ENCODE data around the gene TUBG2. TPM values are rescaled to one million over a fixed set of nuclear protein-coding genes. Genes with fewer than 3 reads are reported as not detected.

Gene TUBG2
- total RNA-seq, 1 donor from 2014 or later: 5.3 TPM

- H3K27me3 ChIP-seq (ENCODE audit: control insufficient read depth, insufficient read depth, low read length): no peaks in the 10 kb centered on the region
- DNase-seq (ENCODE audit: low read depth) (no peak), FAIRE-seq (no peak)
- H3K36me3 ChIP-seq (ENCODE audit: control insufficient read depth, insufficient read depth, low read length): peaks cover 10% of the 10 kb centered on the region
- no peak overlapping the region for H3K4me3 ChIP-seq (ENCODE audit: low read depth, low read length)
- TF ChIP-seq CTCF (IDR thresholded peaks at IDR 0.05; ENCODE audit: insufficient read depth, low read length, severe bottlenecking): no peak
These were observed 40.3 kb downstream of the TUBG2 start for GRCh38 chr17:42699415-42699740.

- peaks cover 17% of the 10 kb centered on the region for H3K36me3 ChIP-seq (ENCODE audit: control insufficient read depth, insufficient read depth, low read length)
- FAIRE-seq: no peak
- DNase-seq (ENCODE audit: low read depth): no peak
These were observed 41.7 kb downstream of the TUBG2 start for GRCh38 chr17:42700586-42701289.

GRCh38 chr17:42702446-42702845 lies 43.4 kb downstream of the TUBG2 start:
- no peak for TF ChIP-seq CTCF (IDR thresholded peaks at IDR 0.05; ENCODE audit: insufficient read depth, low read length, severe bottlenecking)
- no peaks in the 10 kb centered on the region for H3K27me3 ChIP-seq (ENCODE audit: control insufficient read depth, insufficient read depth, low read length)
- no peak overlapping the region for H3K4me3 ChIP-seq (ENCODE audit: low read depth, low read length)
- no peak for DNase-seq (ENCODE audit: low read depth)
- H3K36me3 ChIP-seq (ENCODE audit: control insufficient read depth, insufficient read depth, low read length): peaks cover 22% of the 10 kb centered on the region
- no peak for FAIRE-seq

More at GRCh38 chr17:42700586-42701289, 41.7 kb downstream of the TUBG2 start:
- no peaks in the 10 kb centered on the region for H3K27me3 ChIP-seq (ENCODE audit: control insufficient read depth, insufficient read depth, low read length)
- no peak overlapping the region for H3K4me3 ChIP-seq (ENCODE audit: low read depth, low read length)
- TF ChIP-seq CTCF (IDR thresholded peaks at IDR 0.05; ENCODE audit: insufficient read depth, low read length, severe bottlenecking): no peak

- H3K36me3 ChIP-seq (ENCODE audit: control insufficient read depth, insufficient read depth, low read length): peaks cover 30% of the 10 kb centered on the region
- FAIRE-seq: no peak
- no peak for TF ChIP-seq CTCF (IDR thresholded peaks at IDR 0.05; ENCODE audit: insufficient read depth, low read length, severe bottlenecking)
These were observed 45.4 kb downstream of the TUBG2 start for GRCh38 chr17:42704490-42704836.

GRCh38 chr17:42704837-42705494 lies 45.9 kb downstream of the TUBG2 start:
- FAIRE-seq: no peak
- H3K27me3 ChIP-seq (ENCODE audit: control insufficient read depth, insufficient read depth, low read length): no peaks in the 10 kb centered on the region
- no peak for TF ChIP-seq CTCF (IDR thresholded peaks at IDR 0.05; ENCODE audit: insufficient read depth, low read length, severe bottlenecking)
- DNase-seq (ENCODE audit: low read depth): no peak
- no peak overlapping the region for H3K4me3 ChIP-seq (ENCODE audit: low read depth, low read length)
- H3K36me3 ChIP-seq (ENCODE audit: control insufficient read depth, insufficient read depth, low read length): peaks cover 32% of the 10 kb centered on the region

More at GRCh38 chr17:42704490-42704836, 45.4 kb downstream of the TUBG2 start:
- no peak overlapping the region for H3K4me3 ChIP-seq (ENCODE audit: low read depth, low read length)
- no peak for DNase-seq (ENCODE audit: low read depth)
- no peaks in the 10 kb centered on the region for H3K27me3 ChIP-seq (ENCODE audit: control insufficient read depth, insufficient read depth, low read length)
